ENCODE data around the gene PDZD2.

- TF ChIP-seq POLR2A (IDR thresholded peaks at IDR 0.05; ENCODE audit: low read depth) (no peak), POLR2AphosphoS5 (IDR thresholded peaks at IDR 0.05) (no peak), CTCF (IDR thresholded peaks at IDR 0.05) (no peak), EP300 (IDR thresholded peaks at IDR 0.05) (no peak)
Measured at GRCh38 chr5:31701642-31702299, 62.8 kb downstream of the PDZD2 start.

Data from esophagus muscularis mucosa (tissue), 4 donors.